BJ (cell line): ENCODE measurements around the gene TENT4A. TPM values are rescaled to one million over a fixed set of nuclear protein-coding genes. Genes with fewer than 3 reads are reported as not detected.
A peak's percentile ranks its signal among the peaks of the same experiment; 100 is the strongest.

Experiments used
- CTCF ChIA-PET: fragments of 350-600 bp; formaldehyde crosslinking; extraction: SDS; loops from one replicate; lab custom pipeline; 2021; ENCODE audit warnings: antibody characterized with exemption, inconsistent platforms; lab: Yijun Ruan, JAX
- POLR2A ChIA-PET: fragments of 300-600 bp; sonication (Branson Sonifier 250); formaldehyde crosslinking; extraction: SDS; loops from one replicate; lab custom pipeline; 2021; ENCODE audit warnings: antibody characterized with exemption; lab: Charles Lee
- DNase-seq: peaks from one replicate; pipeline ENCODE4 v3.0.0-alpha.2; 2011; ENCODE audit warnings: low read depth
- H3K27me3 ChIP-seq: 2 replicates; pipeline ENCODE4 v1.6.0; 2011; ENCODE audit warnings: low read length; ENCODE audit not compliant: control insufficient read depth, insufficient read depth
- H3K36me3 ChIP-seq: 2 replicates; pipeline ENCODE4 v1.5.1; 2011; ENCODE audit warnings: low read length; ENCODE audit not compliant: control insufficient read depth, insufficient read depth
- H3K4me3 ChIP-seq: 2 replicates; pipeline ENCODE4 v1.5.1; 2011; ENCODE audit warnings: low read depth, mild to moderate bottlenecking, control low read depth, low read length
- polyA plus RNA-seq: library from polyadenylated mRNA; depleted of rRNA; stranded (reverse); fragments of >200 nt; gene quantifications from 2 replicates; pipeline ENCODE4 v1.2.3, GENCODE V29; 2011
- TF ChIP-seq, protein P1 (sequence below): IDR thresholded peaks from 2 replicates; pipeline ENCODE4 v1.5.1; 2011; ENCODE audit warnings: low read depth, mild to moderate bottlenecking, control low read depth, inconsistent platforms, low read length, moderate library complexity; ENCODE audit not compliant: insufficient read depth

TENT4A gene
- polyA plus RNA-seq, 1 experiment, result 4.0 TPM

DNA sequence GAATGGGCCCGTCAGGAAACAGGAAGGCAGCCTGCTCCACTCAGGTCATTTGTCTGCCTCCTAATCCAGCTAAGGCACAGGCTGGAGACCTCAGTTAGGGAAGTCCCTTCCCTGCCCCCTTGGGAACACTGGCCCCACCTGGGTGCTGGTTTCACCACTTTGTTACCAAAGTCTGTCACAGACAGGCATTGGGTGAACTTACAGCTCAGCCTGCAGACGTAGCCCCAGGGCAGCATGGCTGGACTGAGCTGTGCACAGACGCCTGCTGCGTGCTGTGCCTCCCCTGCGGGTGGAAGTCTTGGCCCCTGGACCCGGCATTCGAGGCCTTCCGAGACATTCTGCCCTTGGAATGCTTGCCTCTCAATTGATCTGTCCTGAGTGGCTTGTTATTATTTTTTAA, 48.9 kb downstream of the TENT4A start:
- ChIA-PET POLR2A (no interaction called here), CTCF (interaction anchor here (1.2 to 1.3 kb wide), 2 partner anchors 17 to 630 kb away, joined by 3 to 4 read pairs; no protein-coding TSS in a partner anchor)
- Histone ChIP-seq H3K36me3 (peaks cover 4% of the 10 kb centered on the region), H3K27me3 (no peaks in the 10 kb centered on the region), H3K4me3 (no peak overlapping the region)
- TF ChIP-seq, protein P1, sequence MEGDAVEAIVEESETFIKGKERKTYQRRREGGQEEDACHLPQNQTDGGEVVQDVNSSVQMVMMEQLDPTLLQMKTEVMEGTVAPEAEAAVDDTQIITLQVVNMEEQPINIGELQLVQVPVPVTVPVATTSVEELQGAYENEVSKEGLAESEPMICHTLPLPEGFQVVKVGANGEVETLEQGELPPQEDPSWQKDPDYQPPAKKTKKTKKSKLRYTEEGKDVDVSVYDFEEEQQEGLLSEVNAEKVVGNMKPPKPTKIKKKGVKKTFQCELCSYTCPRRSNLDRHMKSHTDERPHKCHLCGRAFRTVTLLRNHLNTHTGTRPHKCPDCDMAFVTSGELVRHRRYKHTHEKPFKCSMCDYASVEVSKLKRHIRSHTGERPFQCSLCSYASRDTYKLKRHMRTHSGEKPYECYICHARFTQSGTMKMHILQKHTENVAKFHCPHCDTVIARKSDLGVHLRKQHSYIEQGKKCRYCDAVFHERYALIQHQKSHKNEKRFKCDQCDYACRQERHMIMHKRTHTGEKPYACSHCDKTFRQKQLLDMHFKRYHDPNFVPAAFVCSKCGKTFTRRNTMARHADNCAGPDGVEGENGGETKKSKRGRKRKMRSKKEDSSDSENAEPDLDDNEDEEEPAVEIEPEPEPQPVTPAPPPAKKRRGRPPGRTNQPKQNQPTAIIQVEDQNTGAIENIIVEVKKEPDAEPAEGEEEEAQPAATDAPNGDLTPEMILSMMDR, result no peak
- DNase-seq, result no peak

DNA sequence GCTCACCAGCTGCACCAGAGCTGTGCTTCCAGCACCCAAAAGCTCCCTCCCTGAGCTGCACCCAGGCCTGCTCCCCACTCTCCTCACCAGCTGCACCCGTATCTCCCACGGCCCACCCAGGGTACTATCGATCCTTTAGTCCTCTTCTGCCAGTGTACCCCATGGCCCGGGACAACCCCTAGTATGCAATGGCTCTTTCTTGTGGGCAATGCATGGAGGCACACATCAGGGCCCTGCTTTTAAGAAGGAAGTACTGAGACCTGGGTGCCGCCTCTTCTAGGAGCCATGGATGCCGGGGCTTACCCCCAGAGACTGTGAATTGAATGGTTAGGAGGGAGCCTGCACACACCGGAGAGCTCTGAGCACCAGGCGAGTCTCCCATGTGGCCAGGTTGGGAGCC, 49.5 kb downstream of the TENT4A start:
- CTCF ChIA-PET, result interaction anchor here (0.8 to 1.2 kb wide), 2 partner anchors 16 to 629 kb away, joined by 3 to 4 read pairs; no protein-coding TSS in a partner anchor

DNA sequence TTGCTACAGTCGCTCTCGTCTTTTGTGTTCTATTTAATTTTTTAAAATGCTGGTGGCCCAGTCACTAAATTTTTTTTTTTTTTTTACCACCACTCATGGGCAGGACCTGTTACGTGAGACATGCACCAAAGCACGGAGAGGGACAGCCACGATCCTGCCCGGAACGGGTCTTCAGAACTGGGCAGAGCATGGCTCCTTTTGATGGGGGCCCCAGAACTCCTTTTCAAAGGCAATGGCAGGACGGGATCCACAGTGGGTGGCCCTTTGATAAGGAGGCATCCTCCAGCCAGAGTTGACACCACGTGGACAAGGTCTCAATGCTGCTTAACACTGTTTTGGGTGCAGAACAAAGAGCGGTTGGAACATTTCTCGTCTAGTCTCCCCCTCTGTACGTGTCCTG, 50.0 kb downstream of the TENT4A start:
- DNase-seq, result no peak
- CTCF ChIA-PET, result interaction anchor here (0.8 kb wide), 1 partner anchor 15 kb away, joined by 4 read pairs; no protein-coding TSS in a partner anchor
- POLR2A ChIA-PET, result interaction anchor here (0.7 kb wide), 1 partner anchor 45 kb away, joined by 11 read pairs; no protein-coding TSS in a partner anchor

More for the DNA sequence above, 49.5 kb downstream of the TENT4A start:
- TF ChIP-seq, protein P1, result no peak
- POLR2A ChIA-PET, result interaction anchor here (0.7 kb wide), 1 partner anchor 45 kb away, joined by 11 read pairs; no protein-coding TSS in a partner anchor
- Histone ChIP-seq H3K27me3 (no peaks in the 10 kb centered on the region), H3K4me3 (no peak overlapping the region), H3K36me3 (peaks cover 4% of the 10 kb centered on the region)
- no peak for DNase-seq

DNA sequence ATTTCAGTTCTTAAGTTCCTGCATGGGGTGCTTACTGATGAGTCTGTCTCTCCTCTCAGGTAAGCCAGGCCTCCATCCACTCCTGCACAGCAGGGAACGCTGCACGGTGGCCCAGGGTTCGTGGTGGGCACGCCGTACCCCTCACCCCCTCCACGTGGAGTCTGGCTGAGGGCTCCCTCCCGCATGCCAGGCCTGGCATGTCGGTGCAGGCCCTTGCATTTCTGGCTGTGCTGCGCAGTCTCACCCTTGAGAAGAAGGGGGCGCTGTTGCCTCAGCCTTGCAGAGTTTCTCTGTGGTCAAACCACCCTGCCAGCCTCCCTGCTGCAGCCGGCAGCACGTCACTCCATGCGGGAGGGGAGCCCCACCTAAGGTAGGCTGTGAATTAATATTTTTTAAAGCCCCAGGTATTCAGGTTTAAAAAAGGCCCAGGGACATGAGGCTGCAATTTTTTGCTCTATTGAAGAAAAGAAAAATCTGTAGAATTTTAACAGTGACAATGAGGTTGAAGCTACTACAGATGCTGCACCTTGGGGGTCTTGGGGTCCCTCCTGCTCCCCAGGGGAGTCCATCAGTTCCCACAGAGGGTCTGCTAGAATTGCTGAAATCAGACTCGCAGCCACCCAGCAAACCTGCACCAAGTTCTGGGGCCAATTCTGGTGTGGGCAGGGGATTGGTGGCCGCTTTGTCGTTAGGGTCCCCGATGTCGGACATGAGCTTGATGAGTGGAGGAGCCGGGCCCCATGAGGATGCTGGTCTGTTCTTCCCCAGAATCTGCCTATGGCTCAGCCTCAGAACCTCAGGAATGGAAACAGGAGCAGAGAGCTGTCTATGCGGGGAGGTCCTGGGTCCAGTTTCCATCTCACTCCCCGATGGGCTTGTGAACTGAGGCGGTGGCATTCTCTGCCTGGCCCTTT, 52.6 kb downstream of the TENT4A start:
- ChIA-PET CTCF (interaction anchor here (0.7 to 2.8 kb wide), 14 partner anchors 10 to 989 kb away, joined by 3 to 15 read pairs (median 4); no protein-coding TSS in a partner anchor), POLR2A (no interaction called here)

More for the DNA sequence above, 50.0 kb downstream of the TENT4A start:
- TF ChIP-seq, protein P1, result no peak
- Histone ChIP-seq H3K4me3 (no peak overlapping the region), H3K36me3 (peaks cover 2% of the 10 kb centered on the region; the same call in 1 of the 2 replicates), H3K27me3 (no peaks in the 10 kb centered on the region)

More for the DNA sequence above, 52.6 kb downstream of the TENT4A start:
- Histone ChIP-seq H3K27me3 (no peaks in the 10 kb centered on the region), H3K4me3 (no peak overlapping the region), H3K36me3 (no peaks in the 10 kb centered on the region)
- DNase-seq, result no peak
- TF ChIP-seq, protein P1, result peak; percentile 83
